Measurements from ENCODE around the gene PPM1J.

The PPM1J gene

GRCh38 chr1:112699425-112700144 lies 15.5 kb downstream of the PPM1J start:
- H3K4me3 ChIP-seq (ENCODE audit: low read depth, low read length) = no peak overlapping the region
- no peak for DNase-seq (ENCODE audit: low read depth, low spot score)
- in situ Hi-C loops (cut with HindIII; ENCODE audit: low sequenced_read_pairs) = no loop called here
- no peak for TF ChIP-seq CTCF (IDR thresholded peaks at IDR 0.05; ENCODE audit: low read depth, low read length)

DNA sequence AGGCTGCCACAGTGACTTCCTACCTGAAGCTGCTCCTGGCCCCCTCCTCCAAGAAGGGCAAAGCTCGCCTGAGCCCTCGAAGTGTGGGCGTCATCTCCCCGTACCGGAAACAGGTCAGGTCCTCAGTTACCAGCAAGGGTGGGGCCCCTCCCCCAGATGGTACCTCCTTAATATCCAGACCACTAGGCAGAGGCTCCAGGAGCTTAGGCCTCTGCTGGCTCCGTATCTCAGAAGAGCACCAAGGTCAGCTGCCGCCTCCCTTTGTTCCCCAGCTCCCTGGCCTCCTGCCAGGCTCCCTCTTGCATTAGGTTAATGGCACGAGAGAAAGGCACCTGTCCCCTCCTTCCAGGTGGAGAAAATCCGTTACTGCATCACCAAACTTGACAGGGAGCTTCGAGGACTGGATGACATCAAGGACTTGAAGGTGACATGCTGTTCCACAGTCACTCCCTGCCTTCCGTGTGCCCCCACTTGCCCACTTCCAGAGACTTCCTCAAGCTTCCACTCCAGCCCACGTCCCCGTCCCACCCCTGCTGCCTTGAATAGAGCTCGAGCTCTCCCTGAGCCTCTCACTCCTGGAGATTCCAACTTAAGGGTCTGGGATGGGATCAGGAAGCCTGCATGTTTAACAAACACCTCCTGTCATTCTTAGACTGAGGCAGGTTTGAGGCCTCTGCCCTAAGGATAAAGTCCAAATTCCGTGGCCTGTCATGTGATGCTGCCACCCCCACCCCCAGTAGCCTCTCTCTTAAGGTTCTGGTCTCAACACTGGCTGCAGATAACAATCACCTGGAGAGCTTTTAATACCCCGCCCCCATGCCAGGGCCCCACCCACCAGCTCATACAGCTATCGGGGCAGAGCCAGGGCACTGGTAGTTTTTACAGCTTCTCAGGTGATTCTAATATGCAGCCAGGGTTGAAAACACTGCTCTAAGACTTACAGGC lies 16.5 kb downstream of the PPM1J start:
- DNase-seq (ENCODE audit: low read depth, low spot score) = no peak
- in situ Hi-C loops (cut with HindIII; ENCODE audit: low sequenced_read_pairs) = no loop called here
- no peak for TF ChIP-seq CTCF (IDR thresholded peaks at IDR 0.05; ENCODE audit: low read depth, low read length)
- no peak overlapping the region for H3K4me3 ChIP-seq (ENCODE audit: low read depth, low read length)

GRCh38 chr1:112697781-112698201 lies 17.3 kb downstream of the PPM1J start:
- no peak overlapping the region for H3K4me3 ChIP-seq (ENCODE audit: low read depth, low read length)
- in situ Hi-C loops (cut with HindIII; ENCODE audit: low sequenced_read_pairs) = no loop called here
- no peak for DNase-seq (ENCODE audit: low read depth, low spot score)
- no peak for TF ChIP-seq CTCF (IDR thresholded peaks at IDR 0.05; ENCODE audit: low read depth, low read length)

- H3K4me3 ChIP-seq (ENCODE audit: low read depth, low read length) = no peak overlapping the region
- no peak for TF ChIP-seq CTCF (IDR thresholded peaks at IDR 0.05; ENCODE audit: low read depth, low read length)
- DNase-seq (ENCODE audit: low read depth, low spot score) = no peak
- in situ Hi-C loops (cut with HindIII; ENCODE audit: low sequenced_read_pairs) = no loop called here
These were observed 18.4 kb downstream of the PPM1J start for GRCh38 chr1:112696578-112697314.

DNA sequence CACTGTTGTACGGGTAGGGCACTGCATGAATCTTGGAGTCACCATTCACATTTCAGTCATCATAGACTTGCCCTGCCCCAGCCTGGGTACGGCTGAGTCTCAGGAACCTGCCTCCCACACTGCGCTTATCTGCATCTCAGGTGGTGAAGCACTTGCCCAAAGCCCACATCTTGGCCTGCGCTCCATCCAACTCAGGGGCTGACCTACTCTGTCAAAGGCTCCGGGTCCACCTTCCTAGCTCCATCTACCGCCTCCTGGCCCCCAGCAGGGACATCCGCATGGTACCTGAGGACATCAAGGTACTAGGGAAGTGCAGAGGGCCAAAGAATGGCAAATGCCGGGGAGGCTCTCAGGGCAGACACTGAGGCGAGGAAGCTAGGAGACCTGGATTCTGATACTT lies 19.9 kb downstream of the PPM1J start:
- H3K4me3 ChIP-seq (ENCODE audit: low read depth, low read length) = no peak overlapping the region
- no peak for TF ChIP-seq CTCF (IDR thresholded peaks at IDR 0.05; ENCODE audit: low read depth, low read length)
- in situ Hi-C loops (cut with HindIII; ENCODE audit: low sequenced_read_pairs) = no loop called here

DNA sequence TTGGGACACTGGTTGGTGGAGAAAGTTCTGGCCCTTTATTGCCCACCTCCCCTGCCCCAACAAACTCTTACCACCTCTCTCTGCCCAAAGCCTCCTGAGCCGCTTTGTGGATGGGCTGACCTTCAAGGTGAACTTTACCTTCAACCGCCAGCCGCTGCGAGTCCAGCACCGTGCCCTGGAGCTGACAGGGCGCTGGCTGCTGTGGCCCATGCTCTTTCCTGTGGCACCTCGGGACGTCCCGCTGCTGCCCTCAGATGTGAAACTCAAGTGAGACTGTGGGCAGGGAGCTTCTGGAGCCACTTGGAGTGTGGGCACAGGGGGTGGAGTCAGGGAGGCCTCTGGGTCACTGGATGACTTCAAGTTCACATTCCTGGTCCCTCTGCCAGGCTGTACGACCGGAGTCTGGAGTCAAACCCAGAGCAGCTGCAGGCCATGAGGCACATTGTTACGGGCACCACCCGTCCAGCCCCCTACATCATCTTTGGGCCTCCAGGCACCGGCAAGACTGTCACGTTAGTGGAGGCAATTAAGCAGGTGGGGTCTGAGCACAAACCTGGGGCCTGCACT lies 20.7 kb downstream of the PPM1J start:
- no peak for DNase-seq (ENCODE audit: low read depth, low spot score)
- in situ Hi-C loops (cut with HindIII; ENCODE audit: low sequenced_read_pairs) = no loop called here
- no peak for TF ChIP-seq CTCF (IDR thresholded peaks at IDR 0.05; ENCODE audit: low read depth, low read length)
- no peak overlapping the region for H3K4me3 ChIP-seq (ENCODE audit: low read depth, low read length)

More for the DNA sequence above, 19.9 kb downstream of the PPM1J start:
- no peak for DNase-seq (ENCODE audit: low read depth, low spot score)
